ENCODE measurements around the gene SNORC.
"Not testable (repeated sequence)": the region's sequence is repeated elsewhere in the genome, so short reads cannot be mapped to it uniquely, and the experiment has no call there.

SNORC gene

GRCh38 chr2:232896720-232897597 is 26.9 kb downstream of the SNORC start:
- no peak for DNase-seq (ENCODE audit: low spot score)

DNA sequence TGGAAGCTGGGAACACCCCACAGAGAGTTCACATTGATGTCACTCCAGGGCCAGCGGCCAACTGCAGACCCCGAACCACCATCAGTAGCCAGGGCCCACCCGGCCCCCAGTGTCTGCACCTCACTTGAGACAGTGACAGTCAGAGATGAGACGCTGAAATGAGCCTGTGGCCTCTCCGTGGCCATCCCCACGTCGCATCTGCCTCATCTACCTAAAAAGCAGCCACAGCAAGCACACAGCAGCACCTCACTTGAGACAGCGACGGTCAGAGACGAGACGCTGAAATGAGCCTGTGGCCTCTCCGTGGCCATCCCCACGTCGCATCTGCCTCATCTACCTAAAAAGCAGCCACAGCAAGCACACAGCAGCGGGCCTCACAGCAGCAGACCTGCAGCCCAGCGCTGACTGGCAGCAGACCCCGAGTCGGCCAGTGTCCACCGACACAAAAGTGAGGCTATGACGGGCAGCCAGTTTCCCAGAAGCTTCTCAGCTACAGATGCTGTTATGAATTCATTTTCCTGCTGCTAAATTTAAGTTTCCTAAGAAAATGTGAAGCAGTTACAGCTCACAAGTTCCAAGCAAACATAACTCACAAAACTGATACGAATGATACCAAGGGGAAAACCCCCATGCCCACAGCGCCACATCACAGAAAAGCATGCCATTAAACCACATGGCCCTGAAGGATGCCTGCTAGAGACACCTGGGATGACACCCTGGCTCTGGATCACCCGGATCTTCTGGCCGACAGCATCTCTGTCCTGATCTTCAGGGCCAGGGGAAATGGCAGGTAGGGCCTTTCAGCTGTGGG is 27.7 kb downstream of the SNORC start:
- no peak for DNase-seq (ENCODE audit: low spot score)

GRCh38 chr2:232898592-232899543 is 28.8 kb downstream of the SNORC start:
- DNase-seq (ENCODE audit: low spot score): no peak

- no peak for DNase-seq (ENCODE audit: low spot score)
These were observed 31.0 kb downstream of the SNORC start for GRCh38 chr2:232900811-232901735.

DNA sequence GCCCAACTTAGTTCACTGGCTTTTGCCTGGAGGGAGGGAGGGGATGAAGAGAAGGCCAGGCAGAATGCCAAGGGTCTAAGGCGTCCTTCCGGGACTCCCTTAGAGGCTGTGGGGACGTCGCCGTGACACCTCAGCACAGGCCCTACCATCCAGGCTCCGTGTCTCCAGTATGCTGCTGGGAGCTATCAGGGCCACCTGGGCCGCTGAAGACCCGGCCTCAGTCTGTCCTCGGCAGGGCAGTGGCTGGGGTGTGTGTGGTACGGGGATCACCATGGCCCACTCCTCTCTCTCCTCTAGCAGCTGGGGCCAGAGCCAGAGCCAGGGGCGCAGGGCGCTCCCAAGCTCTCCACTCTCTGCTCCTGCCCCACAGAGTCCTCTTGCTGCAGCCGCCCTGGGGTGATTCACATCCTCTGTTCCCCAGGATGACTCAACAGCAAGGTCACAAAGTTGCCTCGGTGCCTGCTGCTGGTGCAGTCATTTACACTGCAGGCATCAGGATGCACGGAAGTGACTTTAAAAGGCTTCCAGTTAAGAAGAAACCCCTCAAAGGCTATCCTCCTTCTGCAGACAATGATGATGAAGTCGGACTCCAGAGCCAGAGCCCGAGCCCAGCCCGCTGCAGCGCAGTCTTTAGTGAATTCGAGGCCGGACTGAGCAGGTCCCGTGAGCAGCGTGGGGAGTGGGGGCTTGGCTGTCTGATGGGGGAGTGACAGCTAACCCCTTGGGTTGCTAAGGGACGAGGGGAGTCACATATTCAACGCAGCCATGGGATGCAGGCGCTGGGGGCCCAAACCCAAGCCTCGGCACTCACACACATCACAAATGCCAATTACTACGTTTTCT is 31.9 kb downstream of the SNORC start:
- DNase-seq (ENCODE audit: low spot score): no peak

DNA sequence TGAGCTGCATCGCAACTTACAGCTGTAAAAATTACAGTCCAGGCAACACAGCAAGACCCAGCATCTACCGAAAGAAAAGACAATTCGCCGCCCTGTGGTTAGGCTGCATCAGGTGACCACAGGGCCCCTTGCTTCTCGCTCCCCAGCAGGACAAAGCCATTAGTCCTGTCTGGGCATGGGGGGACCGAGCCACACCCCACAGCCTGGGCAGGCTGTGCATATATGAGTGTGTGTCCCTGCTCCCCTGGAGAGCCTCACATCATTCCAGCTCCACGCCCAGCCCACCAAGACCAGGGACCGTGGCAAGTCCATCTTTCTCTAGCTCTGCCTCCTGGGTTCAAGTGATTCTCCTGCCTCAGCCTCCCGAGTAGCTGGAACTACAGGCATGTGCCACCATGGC is 33.9 kb downstream of the SNORC start:
- no peak for DNase-seq (ENCODE audit: low spot score)

DNA sequence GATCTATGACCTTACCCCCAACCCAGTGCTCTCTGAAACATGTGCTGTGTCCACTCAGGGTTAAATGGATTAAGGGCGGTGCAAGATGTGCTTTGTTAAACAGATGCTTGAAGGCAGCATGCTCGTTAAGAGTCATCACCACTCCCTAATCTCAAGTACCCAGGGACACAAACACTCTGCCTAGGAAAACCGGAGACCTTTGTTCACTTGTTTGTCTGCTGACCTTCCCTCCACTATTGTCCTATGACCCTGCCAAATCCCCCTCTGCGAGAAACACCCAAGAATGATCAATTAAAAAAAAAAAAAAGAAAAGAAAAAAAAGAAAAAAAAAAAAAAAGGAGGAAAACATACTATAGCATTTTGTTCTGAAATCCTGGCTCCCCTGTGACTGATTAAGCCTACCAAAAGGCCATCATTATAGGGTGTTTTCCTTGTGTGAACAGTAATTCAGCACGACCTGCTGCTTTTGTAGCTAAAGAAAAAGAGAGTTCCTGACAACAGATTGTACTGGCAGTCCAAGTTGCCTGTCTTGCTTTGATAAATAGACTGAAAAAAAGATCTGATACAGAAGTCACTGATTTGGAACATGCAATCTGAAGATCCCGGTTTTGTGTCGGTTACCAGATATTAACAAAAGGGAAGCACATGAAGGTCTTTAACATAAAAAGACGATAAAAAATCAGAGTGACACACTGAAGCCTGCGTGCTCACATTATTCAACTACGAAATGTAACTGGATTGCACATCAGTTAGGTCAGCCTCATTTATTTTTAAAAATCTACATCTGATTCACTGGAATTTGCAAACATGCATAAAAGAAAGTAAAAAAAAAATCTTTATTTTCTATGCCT is 37.0 kb downstream of the SNORC start:
- not testable (repeated sequence) for DNase-seq (ENCODE audit: low spot score)

DNA sequence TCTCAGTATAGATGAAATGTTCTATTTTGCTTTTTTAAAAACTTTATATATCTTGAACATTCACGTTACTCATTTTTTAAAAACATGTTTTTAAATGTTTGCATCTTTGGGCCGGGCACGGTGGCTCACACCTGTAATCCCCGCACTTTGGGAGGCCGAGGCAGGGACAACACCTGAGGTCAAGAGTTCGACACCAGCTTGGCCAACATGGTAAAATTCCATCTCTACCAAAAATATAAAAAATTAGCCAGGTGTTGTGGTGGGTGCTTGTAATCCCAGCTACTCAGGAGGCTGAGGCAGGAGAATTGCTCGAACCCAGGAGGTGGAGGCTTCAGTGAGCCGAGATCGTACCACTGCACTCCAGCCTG is 37.6 kb downstream of the SNORC start:
- not testable (repeated sequence) for DNase-seq (ENCODE audit: low spot score)

DNA sequence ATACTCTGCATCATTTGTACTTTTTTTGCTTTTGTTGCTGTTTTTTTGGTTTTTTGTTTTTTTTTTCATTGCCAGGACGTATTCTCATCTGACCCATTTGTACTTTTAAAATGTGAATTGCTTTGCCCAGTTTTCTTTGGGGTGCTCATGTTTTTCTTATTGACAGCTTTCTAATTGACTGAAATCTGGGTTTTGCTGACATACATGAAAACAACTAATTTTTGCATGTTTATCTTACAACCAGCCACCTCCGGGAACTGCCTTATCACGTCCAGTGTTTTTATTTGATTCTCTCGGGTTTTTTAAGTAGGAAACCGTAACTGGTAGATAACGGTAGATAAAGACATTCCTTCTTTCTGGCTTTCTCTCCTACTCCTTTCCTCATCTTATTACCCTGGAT is 38.6 kb downstream of the SNORC start:
- DNase-seq (ENCODE audit: low spot score): no peak

- no peak for DNase-seq (ENCODE audit: low spot score)
These were observed 40.3 kb downstream of the SNORC start for GRCh38 chr2:232910376-232910775.

DNA sequence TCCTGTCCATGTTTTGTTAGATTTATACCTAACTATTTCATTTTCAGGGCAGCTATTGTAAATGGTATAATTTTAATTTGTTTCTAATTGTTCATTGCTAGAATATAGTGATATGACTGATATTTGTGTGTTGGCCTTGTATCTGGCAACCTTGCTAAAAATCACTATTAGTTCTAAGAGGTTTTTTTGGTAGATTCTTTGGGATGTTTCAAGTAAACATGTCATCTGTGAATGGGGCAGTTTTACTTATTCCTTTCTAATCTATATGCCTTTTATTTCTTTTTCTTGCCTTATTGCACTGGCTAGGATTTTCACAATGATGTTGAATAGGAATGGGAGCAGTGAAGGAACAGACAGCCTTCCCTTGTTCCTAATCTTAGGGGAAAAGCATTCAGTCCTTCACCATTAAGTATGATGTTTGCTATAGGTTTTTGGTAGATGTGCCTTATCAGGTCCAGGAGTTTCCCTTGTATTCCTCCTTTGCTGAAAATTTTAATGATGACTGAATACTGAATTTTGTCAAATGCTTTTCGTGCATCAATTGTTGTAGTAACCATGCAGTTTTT is 41.7 kb downstream of the SNORC start:
- no peak for DNase-seq (ENCODE audit: low spot score)

GRCh38 chr2:232913903-232914302 is 43.8 kb downstream of the SNORC start:
- DNase-seq (ENCODE audit: low spot score): no peak

DNA sequence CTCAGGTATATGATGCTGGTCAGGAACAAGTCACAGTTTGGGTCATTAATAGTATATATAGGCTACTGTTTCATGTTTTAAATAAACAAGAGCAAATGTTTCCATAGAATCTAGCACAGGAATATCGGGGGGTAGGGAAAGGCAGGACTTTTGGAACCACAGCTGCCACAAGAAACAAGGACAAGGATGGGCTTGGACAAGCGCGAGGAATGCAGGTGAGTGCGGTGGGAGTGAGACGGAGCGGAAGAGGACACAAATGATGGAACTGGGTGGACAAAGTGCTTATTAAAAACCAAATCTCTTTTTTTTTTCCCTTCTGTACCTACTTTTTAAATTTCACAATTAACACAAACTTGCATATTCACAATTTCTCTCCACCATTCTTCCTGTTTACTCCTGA is 49.1 kb downstream of the SNORC start:
- DNase-seq (ENCODE audit: low spot score): no peak

GRCh38 chr2:232920055-232920454 is 50.0 kb downstream of the SNORC start:
- no peak for DNase-seq (ENCODE audit: low spot score)

GRCh38 chr2:232920760-232921159 is 50.7 kb downstream of the SNORC start:
- no peak for DNase-seq (ENCODE audit: low spot score)

- no peak for DNase-seq (ENCODE audit: low spot score)
These were observed 54.4 kb downstream of the SNORC start for GRCh38 chr2:232924433-232924832.

DNA sequence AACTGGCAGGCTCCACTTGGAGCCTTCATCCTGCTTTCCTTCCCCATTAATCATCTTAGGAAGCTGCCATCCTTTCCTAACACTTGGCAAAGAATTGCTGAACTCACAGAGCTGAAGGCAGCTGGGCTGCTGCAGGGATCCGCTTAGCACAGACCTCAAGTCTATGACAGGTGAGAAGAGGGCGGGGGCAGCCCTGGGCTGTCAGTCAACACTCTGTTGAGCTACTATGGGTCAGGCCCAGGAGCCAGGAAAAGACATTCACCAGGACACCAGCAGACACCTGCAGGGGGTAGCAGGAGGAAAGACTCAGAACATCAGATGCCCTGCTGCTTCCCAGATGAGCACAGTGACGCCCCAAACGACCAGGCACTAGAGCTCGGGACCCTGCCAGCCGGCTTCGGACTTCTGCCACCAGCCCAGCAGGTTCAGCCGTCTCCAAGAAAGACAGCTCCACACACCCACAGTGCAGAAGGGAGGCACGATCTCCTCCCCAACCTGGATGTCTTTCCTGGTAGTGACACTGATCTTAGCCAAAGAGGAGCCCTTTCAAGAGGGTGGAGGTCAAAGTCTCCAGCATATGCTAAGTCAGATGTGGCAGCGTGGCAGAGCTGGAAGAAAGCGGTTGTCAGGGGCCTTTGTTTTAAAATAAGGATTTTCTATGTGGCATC is 55.2 kb downstream of the SNORC start:
- DNase-seq (ENCODE audit: low spot score): no peak

- DNase-seq (ENCODE audit: low spot score): no peak
These were observed 55.7 kb downstream of the SNORC start for GRCh38 chr2:232925821-232926156.
